ENCODE data around the gene CPT1C.
A peak's percentile ranks its signal among the peaks of the same experiment; 100 is the strongest.

The CPT1C gene

GRCh38 chr19:49690656-49691242 lies at the start of gene CPT1C:
CPT1C (plus strand) TSS chr19:49691116; CDS start chr19:49692253, 1,137 bp downstream.
- peak; percentile 30 to 69 (median 40) for DNase-seq (ENCODE audit: low read depth in 3 of 3)

DNA sequence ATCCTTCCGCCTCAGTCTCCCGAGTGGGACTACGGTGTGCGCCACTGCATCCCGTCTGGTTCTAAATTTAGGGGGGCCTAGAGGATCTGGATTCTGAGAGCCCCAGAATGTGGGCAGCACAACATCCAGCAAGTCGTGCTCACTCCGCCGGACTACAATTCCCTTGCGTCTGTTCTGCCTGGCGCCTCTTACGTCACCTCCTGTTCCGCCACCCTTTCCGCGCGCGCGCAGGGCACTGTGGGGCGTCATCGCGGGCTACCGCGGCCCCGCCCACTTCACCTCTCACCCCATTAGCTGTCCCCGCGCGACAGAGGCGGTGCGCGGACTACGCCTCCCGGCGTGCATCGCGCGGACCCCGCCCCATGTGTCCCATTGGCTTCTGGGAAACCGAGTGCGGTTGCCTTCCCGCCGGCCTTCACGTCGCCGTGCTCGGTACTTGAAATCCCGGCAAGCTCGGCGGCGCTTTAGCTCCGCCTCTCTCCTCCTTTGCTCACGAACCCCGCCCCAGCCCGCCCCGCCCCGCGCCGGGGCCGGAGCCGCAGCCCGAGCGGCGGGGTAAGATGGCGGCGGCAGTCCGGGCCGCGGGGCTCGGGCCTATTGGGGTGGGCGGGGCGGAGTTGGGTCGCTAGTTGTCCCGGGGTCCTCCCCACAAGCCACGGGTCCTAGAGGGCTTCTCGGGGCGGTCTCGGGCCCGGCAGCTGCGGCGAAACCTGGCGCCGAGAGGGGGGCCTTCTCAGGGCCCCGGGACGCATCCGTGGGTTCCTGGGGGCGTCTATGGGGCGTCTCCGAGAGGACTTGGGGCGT lies 49.0 kb upstream of the CPT1C start, which contains the start of gene SCAF1:
Gene SCAF1, plus strand, starts transcription at position 522 of the 804 bp plus-strand sequence. CDS start 2,818 bp downstream, outside the sequence.
- peak; percentile 97 to 99 (median 99) for DNase-seq (ENCODE audit: low read depth in 3 of 3)

- DNase-seq (ENCODE audit: low read depth in 3 of 3) = no peak
These were observed 48.4 kb upstream of the CPT1C start for GRCh38 chr19:49642492-49643035.

GRCh38 chr19:49643466-49643865 lies 47.5 kb upstream of the CPT1C start:
- DNase-seq (ENCODE audit: low read depth in 3 of 3) = no peak

DNA sequence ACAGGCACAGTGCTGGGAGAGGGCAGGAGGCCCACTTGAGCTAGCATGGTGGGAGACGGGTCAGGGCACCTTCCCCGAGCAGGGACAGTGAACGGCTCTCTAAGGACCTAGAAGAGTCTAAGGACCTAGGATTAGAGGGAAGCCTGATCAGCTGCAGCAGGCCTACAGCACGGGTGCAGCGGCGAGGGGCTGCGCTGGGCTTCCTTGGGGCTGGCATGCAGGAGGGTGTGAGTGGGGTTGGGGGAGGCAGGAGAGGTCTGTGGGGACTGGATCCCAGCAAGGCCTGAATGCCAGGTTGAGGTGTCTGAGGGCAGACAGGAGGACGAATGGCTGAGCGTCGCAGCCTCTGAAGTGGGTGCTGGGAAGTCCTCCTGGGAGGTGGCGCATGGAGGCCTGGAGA lies 45.3 kb upstream of the CPT1C start:
- DNase-seq (ENCODE audit: low read depth in 3 of 3) = no peak

DNA sequence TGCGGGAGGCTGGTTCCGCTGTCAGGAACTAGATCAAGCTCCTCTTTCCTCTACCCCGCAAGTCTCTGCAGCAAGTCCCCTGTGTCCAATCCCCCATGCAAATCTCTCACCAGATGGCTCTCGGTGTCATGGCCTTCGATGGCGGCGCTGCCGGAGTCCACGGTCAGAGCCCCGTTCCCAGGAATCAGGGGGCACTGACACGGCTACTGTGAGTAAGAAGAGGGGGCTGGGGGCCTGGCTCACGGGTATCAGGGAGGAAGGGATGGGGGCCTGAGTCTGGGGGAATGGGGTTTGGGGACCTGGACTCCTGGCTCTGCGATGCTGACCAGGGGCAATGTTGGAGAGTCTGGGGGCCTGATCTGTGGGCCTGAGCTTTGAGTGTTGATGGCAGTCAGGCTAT lies 44.9 kb upstream of the CPT1C start:
- DNase-seq (ENCODE audit: low read depth in 3 of 3) = no peak

- no peak for DNase-seq (ENCODE audit: low read depth in 3 of 3)
These were observed 44.3 kb upstream of the CPT1C start for GRCh38 chr19:49646586-49646985.

- no peak for DNase-seq (ENCODE audit: low read depth in 3 of 3)
These were observed 39.7 kb upstream of the CPT1C start for GRCh38 chr19:49651029-49651819.

DNA sequence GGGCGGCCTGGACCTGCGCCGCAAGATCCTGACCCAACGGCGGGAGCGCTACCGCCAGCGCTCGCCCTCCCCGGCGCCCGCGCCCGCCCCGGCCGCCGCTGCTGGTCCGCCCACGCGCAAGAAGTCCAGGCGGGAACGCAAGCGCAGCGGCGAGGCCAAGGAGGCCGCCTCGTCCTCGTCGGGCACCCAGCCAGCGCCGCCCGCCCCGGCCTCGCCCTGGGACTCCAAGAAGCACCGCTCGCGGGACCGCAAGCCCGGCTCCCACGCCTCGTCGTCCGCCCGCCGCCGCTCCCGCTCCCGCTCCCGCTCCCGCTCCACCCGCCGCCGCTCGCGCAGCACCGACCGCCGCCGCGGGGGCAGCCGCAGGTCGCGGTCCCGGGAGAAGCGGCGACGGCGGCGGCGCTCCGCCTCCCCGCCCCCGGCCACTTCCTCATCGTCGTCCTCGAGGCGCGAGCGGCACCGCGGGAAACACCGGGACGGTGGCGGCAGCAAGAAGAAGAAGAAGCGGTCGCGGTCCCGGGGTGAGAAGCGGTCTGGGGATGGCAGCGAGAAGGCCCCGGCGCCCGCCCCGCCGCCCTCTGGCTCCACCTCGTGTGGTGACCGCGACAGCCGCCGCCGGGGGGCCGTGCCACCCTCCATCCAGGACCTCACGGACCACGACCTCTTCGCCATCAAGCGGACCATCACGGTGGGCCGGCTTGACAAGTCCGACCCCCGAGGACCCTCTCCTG lies 38.9 kb upstream of the CPT1C start:
- DNase-seq (ENCODE audit: low read depth in 3 of 3) = no peak

DNA sequence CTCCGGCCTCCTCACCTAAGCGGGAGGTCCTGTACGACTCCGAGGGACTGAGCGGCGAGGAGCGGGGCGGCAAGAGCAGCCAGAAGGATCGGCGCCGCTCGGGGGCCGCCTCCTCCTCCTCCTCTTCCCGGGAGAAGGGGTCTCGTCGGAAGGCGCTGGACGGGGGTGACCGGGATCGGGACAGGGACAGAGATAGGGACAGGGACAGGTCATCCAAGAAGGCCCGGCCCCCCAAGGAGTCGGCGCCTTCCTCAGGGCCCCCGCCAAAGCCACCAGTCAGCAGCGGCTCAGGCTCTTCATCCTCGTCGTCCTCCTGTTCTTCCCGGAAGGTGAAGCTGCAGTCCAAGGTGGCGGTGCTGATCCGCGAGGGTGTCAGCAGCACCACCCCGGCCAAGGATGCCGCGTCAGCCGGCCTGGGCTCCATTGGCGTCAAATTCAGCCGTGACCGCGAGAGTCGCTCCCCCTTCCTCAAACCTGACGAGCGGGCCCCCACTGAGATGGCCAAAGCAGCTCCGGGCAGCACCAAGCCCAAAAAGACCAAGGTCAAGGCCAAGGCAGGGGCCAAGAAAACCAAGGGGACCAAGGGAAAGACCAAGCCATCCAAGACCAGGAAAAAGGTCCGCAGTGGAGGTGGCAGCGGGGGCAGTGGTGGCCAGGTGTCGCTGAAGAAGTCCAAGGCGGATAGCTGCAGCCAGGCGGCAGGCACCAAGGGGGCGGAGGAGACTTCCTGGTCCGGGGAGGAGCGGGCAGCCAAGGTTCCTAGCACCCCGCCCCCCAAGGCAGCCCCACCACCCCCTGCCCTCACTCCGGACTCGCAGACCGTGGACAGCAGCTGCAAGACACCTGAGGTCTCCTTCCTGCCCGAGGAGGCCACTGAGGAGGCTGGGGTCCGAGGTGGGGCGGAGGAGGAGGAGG lies 38.1 kb upstream of the CPT1C start:
- DNase-seq (ENCODE audit: low read depth in 3 of 3) = no peak

GRCh38 chr19:49653466-49653806 lies 37.5 kb upstream of the CPT1C start:
- no peak for DNase-seq (ENCODE audit: low read depth in 3 of 3)

DNA sequence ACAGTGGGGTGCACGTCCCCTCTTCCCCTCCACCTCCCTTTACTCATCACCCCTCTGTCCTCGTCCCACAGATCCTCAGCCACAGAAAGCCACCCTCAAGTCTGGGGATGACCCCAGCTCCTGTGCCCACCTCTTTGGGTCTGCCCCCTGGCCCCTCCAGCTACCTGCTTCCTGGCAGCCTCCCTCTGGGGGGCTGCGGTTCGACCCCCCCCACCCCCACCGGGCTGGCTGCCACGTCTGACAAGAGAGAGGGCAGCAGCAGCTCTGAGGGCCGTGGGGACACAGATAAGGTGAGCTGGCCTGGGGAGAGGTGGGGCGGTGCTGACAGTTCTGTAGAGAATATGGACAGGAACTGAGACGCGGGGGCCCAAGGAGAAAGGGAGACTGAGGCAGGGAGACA lies 36.3 kb upstream of the CPT1C start:
- DNase-seq (ENCODE audit: low read depth in 3 of 3) = no peak

- no peak for DNase-seq (ENCODE audit: low read depth in 3 of 3)
These were observed 35.1 kb upstream of the CPT1C start for GRCh38 chr19:49655570-49656455.

- no peak for DNase-seq (ENCODE audit: low read depth in 3 of 3)
These were observed 34.3 kb upstream of the CPT1C start for GRCh38 chr19:49656456-49657109.

GRCh38 chr19:49657493-49658138 lies 33.3 kb upstream of the CPT1C start:
- no peak for DNase-seq (ENCODE audit: low read depth in 3 of 3)

DNA sequence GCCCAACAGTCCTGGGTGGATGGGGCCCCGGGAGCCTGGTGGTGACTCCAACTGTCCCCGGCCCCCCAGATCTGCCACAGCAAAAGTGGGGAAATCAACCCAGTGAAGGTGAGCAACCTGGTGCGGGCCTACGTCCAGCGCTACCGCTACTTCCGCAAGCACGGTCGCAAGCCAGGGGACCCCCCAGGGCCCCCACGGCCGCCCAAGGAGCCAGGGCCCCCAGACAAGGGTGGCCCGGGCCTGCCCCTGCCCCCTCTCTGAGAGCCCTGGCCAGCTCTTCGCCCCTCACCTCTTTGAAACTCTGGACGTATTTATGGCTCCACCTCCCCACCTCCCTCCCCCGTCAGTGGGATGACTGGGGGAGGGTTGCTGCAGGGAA lies 32.8 kb upstream of the CPT1C start:
- DNase-seq (ENCODE audit: low read depth in 3 of 3) = no peak

DNA sequence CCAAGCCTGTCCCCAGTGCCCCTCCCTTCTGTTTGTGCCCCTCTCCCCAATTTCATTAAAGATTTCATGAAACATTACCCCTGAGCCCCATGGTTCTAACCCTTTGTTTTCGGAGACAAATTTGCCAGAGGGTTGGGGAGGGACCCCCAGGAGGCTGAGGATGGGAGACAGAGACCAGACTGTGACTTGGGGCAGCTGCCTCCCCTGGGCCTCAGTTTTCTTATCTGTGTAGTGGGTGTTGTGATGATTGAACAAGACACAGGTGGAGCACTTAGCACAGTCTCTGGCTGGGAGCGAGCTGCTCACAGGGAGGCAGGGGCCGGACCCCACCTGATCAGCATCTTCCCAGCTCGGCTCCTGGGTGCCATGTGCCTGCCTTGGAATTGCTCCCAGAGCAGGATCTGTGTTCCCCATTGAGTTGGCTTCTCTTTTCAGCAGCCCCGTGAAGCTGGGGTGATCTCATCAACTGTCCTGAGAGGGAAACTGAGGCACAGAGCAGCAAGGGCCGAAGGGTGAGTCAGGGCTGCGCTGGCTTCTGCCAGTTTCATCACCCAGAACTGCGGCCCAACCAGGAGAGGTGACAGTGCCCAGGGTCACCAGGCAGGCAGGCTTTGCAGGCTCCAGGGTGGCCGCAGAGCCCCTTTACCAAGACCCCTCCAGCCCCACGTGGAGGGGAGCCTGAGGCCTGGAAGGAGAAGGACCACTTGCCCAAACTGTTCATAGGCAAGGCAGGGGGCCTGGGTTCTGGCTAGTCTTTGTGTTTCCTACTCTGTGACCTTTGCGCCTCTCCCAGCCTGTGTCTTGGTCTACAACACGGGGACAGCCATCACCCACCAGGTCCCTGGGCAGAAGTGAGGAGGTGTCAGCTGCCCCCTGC lies 32.1 kb upstream of the CPT1C start:
- DNase-seq (ENCODE audit: low read depth in 3 of 3) = no peak

Measured in stimulated activated CD4-positive, alpha-beta T cell treated with anti-CD3 and anti-CD28 coated beads, TNF-alpha, amount 100 ng/mL, for 24 hours (primary cell).